Left ventricle myocardium inferior (tissue), 1 donor: ENCODE results near the gene CALN1. TPM values are rescaled to one million over a fixed set of nuclear protein-coding genes. Genes with fewer than 3 reads are reported as not detected.
"Not testable (repeated sequence)": the region's sequence is repeated elsewhere in the genome, so short reads cannot be mapped to it uniquely, and the experiment has no call there.

Experiments used
- DNase-seq: peaks from one replicate; pipeline ENCODE4 v3.0.0-alpha.2; 2020
- H3K27ac ChIP-seq: fragments of 200-600 bp; replicated peaks from 2 replicates; pipeline ENCODE4 v1.8.0; 2021
- H3K27me3 ChIP-seq: fragments of 200-600 bp; 2 replicates; pipeline ENCODE4 v1.8.0; 2021; ENCODE audit warnings: low read depth
- H3K36me3 ChIP-seq: fragments of 200-600 bp; 2 replicates; pipeline ENCODE4 v1.8.0; 2021
- H3K4me1 ChIP-seq: fragments of 200-600 bp; 2 replicates; pipeline ENCODE4 v1.8.0; 2021
- H3K4me3 ChIP-seq: fragments of 200-600 bp; 2 replicates; pipeline ENCODE4 v1.8.0; 2021; ENCODE audit warnings: mild to moderate bottlenecking, moderate library complexity
- H3K9me3 ChIP-seq: fragments of 200-600 bp; replicated peaks from 2 replicates; pipeline ENCODE4 v1.8.0; 2021
- CTCF ChIP-seq: fragments of 200-600 bp; IDR thresholded peaks from 2 replicates; pipeline ENCODE4 v1.8.0; 2021; ENCODE audit warnings: antibody characterized with exemption, mild to moderate bottlenecking, borderline replicate concordance
- intact Hi-C: fragments of 100-400 bp; cut with micrococcal nuclease; formaldehyde crosslinking; loops from one replicate; pipeline ENCODE4 v1.11.0; 2022
- total RNA-seq: library from RNA; stranded (reverse); fragmentation: NEBNext Ultra II Directional; extraction: Animal tissue kit (Norgen Biotek cat#: 25700); gene quantifications from one replicate; pipeline ENCODE4 v1.2.1, GENCODE V29; 2021
- donor health status: DM: no; HTN: yes; CAD: no; lungs with severe emphysema.

CALN1 gene
- total RNA-seq, 1 donor from 2014 or later, result not detected

- intact Hi-C loops, result no loop called here
- DNase-seq, result no peak
- no peak for TF ChIP-seq CTCF
These were observed 577.1 kb downstream of the CALN1 start for GRCh38 chr7:71835056-71835455.

GRCh38 chr7:71829515-71829914 lies 582.6 kb downstream of the CALN1 start:
- Histone ChIP-seq H3K4me3 (no peak overlapping the region), H3K36me3 (no peaks in the 10 kb centered on the region), H3K9me3 (no peaks in the 10 kb centered on the region), H3K27me3 (peaks cover 14% of the 10 kb centered on the region), H3K4me1 (no peaks in the 10 kb centered on the region), H3K27ac (no peak overlapping the region)
- no peak for TF ChIP-seq CTCF
- intact Hi-C loops, result no loop called here
- no peak for DNase-seq

More at GRCh38 chr7:71835056-71835455, 577.1 kb downstream of the CALN1 start:
- no peaks in the 10 kb centered on the region for H3K36me3 ChIP-seq
- no peak overlapping the region for H3K27ac ChIP-seq
- peaks cover 5% of the 10 kb centered on the region for H3K27me3 ChIP-seq
- no peak overlapping the region for H3K4me3 ChIP-seq
- no peaks in the 10 kb centered on the region for H3K9me3 ChIP-seq
- H3K4me1 ChIP-seq, result no peaks in the 10 kb centered on the region

DNA sequence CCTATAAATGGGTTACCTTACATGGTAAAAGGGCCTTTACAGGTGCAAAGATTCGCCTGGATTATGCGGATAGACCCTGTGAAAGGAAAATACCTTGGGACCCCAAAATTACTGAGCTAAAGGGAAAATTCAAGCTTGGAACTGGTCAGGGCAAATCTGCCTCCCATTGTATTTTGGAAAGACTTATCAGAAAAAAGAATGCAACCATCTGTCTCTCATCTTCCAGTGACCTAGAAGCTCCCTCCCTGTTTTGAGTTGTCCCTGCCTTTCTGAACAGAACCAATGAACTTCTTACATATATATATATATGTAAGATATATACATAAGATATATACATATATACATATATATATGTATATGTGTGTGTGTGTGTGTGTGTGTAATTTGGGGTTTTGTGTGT lies 583.8 kb downstream of the CALN1 start:
- H3K4me3 ChIP-seq, result no peak overlapping the region
- no peak for TF ChIP-seq CTCF
- no peaks in the 10 kb centered on the region for H3K4me1 ChIP-seq
- no peaks in the 10 kb centered on the region for H3K9me3 ChIP-seq
- intact Hi-C loops, result no loop called here
- H3K27ac ChIP-seq, result no peak overlapping the region
- DNase-seq, result no peak
- H3K27me3 ChIP-seq, result peaks cover 14% of the 10 kb centered on the region
- no peaks in the 10 kb centered on the region for H3K36me3 ChIP-seq

GRCh38 chr7:71826141-71826540 lies 586.0 kb downstream of the CALN1 start:
- no peaks in the 10 kb centered on the region for H3K4me1 ChIP-seq
- H3K27ac ChIP-seq, result no peak overlapping the region
- H3K9me3 ChIP-seq, result no peaks in the 10 kb centered on the region
- peaks cover 14% of the 10 kb centered on the region for H3K27me3 ChIP-seq
- H3K36me3 ChIP-seq, result no peaks in the 10 kb centered on the region
- intact Hi-C loops, result no loop called here
- DNase-seq, result no peak
- no peak overlapping the region for H3K4me3 ChIP-seq
- no peak for TF ChIP-seq CTCF

DNA sequence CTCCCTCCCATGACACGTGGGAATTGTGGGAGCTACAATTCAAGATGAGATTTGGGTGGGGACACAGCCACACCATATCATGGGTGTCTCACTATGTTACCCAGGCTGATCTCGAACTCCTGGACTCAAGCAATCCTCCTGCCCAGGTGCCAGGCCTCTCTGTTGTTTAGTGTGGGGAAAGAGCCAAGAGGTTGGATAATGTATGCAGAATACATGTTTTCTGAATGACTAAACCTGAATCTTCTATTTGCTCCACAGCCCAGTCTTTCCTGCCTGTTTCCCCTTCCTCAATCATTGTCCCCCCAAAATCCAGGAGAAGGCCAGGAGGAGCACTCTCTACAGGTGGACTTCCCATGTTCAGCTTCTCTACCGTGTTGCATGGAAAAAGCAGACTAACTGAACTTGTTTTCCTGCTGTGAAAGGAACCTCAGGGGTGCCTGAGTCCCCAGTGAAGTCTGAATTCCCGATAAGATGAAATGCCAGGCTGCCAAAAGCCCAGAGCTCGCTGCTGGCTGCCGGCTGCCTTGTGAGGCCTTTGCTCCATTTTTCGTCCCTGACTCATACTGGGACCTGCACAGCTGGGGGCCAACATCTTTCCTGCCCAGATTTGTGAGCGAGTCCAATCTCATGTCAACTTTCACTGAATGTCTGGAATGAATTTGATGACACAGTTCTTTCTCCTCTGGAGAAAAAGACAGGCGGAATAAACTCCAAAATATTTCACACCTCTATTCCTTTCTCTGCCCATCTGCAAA lies 588.0 kb downstream of the CALN1 start:
- H3K27me3 ChIP-seq, result peaks cover 14% of the 10 kb centered on the region
- no peaks in the 10 kb centered on the region for H3K36me3 ChIP-seq
- TF ChIP-seq CTCF, result no peak
- no peaks in the 10 kb centered on the region for H3K4me1 ChIP-seq
- intact Hi-C loops, result no loop called here
- no peaks in the 10 kb centered on the region for H3K9me3 ChIP-seq
- H3K4me3 ChIP-seq, result no peak overlapping the region
- no peak overlapping the region for H3K27ac ChIP-seq
- no peak for DNase-seq

- DNase-seq, H3K36me3 ChIP-seq, H3K4me1 ChIP-seq, H3K9me3 ChIP-seq, intact Hi-C loops, H3K4me3 ChIP-seq, H3K27ac ChIP-seq: not testable (repeated sequence)
- peaks cover 27% of the 10 kb centered on the region for H3K27me3 ChIP-seq
These were observed 589.7 kb downstream of the CALN1 start for GRCh38 chr7:71822406-71822805.
